HEK293T (cell line): ENCODE results near the gene ARHGAP10.

Source experiments
- CTCF ChIA-PET: fragments of 350-600 bp; formaldehyde crosslinking; extraction: SDS; loops from one replicate; lab custom pipeline; 2021; ENCODE audit warnings: antibody characterized with exemption, inconsistent platforms; lab: Yijun Ruan, JAX
- POLR2A ChIA-PET: fragments of 350-600 bp; formaldehyde crosslinking; extraction: SDS; loops from one replicate; lab custom pipeline; 2020; ENCODE audit warnings: antibody characterized with exemption, inconsistent platforms; lab: Yijun Ruan, JAX
- DNase-seq: peaks from one replicate; pipeline ENCODE4 v3.0.0; 2012; ENCODE audit warnings: mixed read lengths; ENCODE audit errors: extremely low spot score
- ARNT ChIP-seq: fragments of 450-650 bp; IDR thresholded peaks from 2 replicates; pipeline ENCODE4 v1.6.1; 2017; ENCODE audit warnings: mild to moderate bottlenecking
- BHLHE40 ChIP-seq: fragments of 450-650 bp; IDR thresholded peaks from 2 replicates; pipeline ENCODE4 v1.6.1; 2016; ENCODE audit warnings: mild to moderate bottlenecking, moderate library complexity, borderline replicate concordance
- CTBP1 ChIP-seq: fragments of 450-650 bp; IDR thresholded peaks from 2 replicates; pipeline ENCODE4 v1.6.1; 2016; ENCODE audit warnings: borderline replicate concordance
- ELF4 ChIP-seq: fragments of 450-650 bp; IDR thresholded peaks from 2 replicates; pipeline ENCODE4 v1.6.1; 2017; ENCODE audit warnings: antibody characterized with exemption
- FOXA1 ChIP-seq: fragments of 450-650 bp; IDR thresholded peaks from 2 replicates; pipeline ENCODE4 v1.6.1; 2016; ENCODE audit warnings: mild to moderate bottlenecking
- FOXK2 ChIP-seq: fragments of 450-650 bp; IDR thresholded peaks from 2 replicates; pipeline ENCODE4 v1.6.1; 2016; ENCODE audit warnings: mild to moderate bottlenecking
- FOXM1 ChIP-seq: fragments of 450-650 bp; IDR thresholded peaks from 2 replicates; pipeline ENCODE4 v1.6.1; 2017; ENCODE audit warnings: mild to moderate bottlenecking, borderline replicate concordance
- HDGF ChIP-seq: fragments of 450-650 bp; IDR thresholded peaks from 2 replicates; pipeline ENCODE4 v1.6.1; 2017; ENCODE audit warnings: antibody characterized with exemption, borderline replicate concordance
- L3MBTL2 ChIP-seq: fragments of 450-650 bp; conservative IDR thresholded peaks from 2 replicates; pipeline ENCODE4 v1.6.1; 2016; ENCODE audit warnings: mild to moderate bottlenecking
- LEF1 ChIP-seq: fragments of 450-650 bp; IDR thresholded peaks from 2 replicates; pipeline ENCODE4 v1.6.1; 2017; ENCODE audit warnings: mild to moderate bottlenecking, borderline replicate concordance
- NFRKB ChIP-seq: fragments of 450-650 bp; IDR thresholded peaks from 2 replicates; pipeline ENCODE4 v1.6.1; 2016; ENCODE audit warnings: mild to moderate bottlenecking, moderate library complexity
- SP1 ChIP-seq: fragments of 450-650 bp; IDR thresholded peaks from 2 replicates; pipeline ENCODE4 v1.6.1; 2017
- SUZ12 ChIP-seq: fragments of 450-650 bp; IDR thresholded peaks from 2 replicates; pipeline ENCODE4 v1.6.1; 2016; ENCODE audit warnings: mild to moderate bottlenecking
- TARDBP ChIP-seq: fragments of 450-650 bp; IDR thresholded peaks from 2 replicates; pipeline ENCODE4 v1.6.1; 2016
- ZNF384 ChIP-seq: fragments of 450-650 bp; IDR thresholded peaks from 2 replicates; pipeline ENCODE4 v1.6.1; 2016
- TF ChIP-seq, protein P1 (sequence below): fragments of 450-650 bp; IDR thresholded peaks from 2 replicates; pipeline ENCODE4 v1.6.1; 2016

Gene ARHGAP10

DNA sequence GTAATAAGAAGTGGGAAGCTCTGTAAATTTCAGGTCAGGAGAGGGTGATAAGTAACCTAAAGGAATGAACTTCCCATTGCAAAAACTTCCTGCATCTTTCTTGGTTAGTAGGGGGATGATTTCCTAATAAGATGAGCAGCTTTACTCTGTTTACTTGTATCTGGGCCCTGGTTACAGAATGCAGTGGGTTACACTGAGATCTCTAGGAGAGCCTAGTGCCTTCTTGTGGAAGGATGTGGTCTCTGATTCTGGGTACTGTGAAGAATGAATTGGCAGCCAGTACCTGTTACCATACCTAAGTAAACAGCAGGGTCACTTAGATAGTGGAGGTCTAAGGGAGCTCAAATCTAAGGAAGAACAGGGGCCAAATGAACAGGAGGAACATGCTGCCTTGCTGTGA is 320.6 kb downstream of the ARHGAP10 start:
- POLR2A ChIA-PET: interaction anchor here (1.0 to 1.3 kb wide), 2 partner anchors 8 to 390 kb away, joined by 3 to 4 read pairs; partner anchors contain the start of gene NR3C2
- CTCF ChIA-PET: interaction anchor here (0.8 to 1.2 kb wide), 3 partner anchors 11 to 65 kb away, joined by 3 to 5 read pairs (median 3); no protein-coding TSS in a partner anchor
- DNase-seq: no peak
- TF ChIP-seq NFRKB (no peak), SUZ12 (no peak), CTBP1 (no peak)

DNA sequence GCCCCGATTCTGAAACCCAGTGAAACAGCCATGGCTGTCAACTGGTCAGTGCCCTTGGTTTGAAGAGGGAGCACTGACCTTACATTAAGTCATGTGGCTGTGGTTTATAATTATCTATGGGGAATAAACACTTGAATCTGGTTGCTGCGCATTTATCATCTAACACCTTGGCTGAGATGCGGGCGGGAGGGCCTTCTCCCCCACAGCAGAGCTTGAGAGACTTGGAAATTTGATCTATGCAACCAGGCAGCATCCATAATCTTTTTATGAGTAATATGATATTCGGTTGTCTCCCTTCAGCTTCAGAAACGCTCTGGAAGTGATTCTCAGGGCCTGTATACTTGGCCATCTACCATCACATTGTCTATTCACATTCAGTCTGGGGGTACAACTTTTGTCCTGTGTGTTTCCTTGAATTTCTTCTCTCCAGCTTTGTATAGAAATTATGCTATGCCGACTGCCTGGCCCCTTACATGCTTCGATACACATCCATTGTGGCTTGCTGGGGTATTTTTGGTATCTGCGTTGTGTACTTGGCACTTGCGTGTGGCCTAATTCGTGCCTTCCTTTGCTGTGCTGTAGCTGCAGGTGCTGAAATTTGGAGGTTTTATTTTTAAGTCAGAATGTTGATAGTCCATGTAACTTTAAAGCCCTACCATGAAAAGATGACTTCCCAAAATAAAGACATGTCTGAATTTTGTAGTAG is 321.6 kb downstream of the ARHGAP10 start:
- CTCF ChIA-PET: interaction anchor here (0.8 to 1.0 kb wide), 2 partner anchors 29 to 66 kb away, joined by 3 read pairs; no protein-coding TSS in a partner anchor
- DNase-seq: no peak
- no peak for TF ChIP-seq ZNF384
- no peak for TF ChIP-seq L3MBTL2
- TF ChIP-seq HDGF: no peak
- TF ChIP-seq, protein P1, sequence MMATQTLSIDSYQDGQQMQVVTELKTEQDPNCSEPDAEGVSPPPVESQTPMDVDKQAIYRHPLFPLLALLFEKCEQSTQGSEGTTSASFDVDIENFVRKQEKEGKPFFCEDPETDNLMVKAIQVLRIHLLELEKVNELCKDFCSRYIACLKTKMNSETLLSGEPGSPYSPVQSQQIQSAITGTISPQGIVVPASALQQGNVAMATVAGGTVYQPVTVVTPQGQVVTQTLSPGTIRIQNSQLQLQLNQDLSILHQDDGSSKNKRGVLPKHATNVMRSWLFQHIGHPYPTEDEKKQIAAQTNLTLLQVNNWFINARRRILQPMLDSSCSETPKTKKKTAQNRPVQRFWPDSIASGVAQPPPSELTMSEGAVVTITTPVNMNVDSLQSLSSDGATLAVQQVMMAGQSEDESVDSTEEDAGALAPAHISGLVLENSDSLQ: no peak
- no peak for TF ChIP-seq ARNT
- TF ChIP-seq FOXM1: no peak
- TF ChIP-seq FOXK2: no peak
- no peak for TF ChIP-seq NFRKB
- TF ChIP-seq LEF1: no peak
- no peak for TF ChIP-seq SP1
- TF ChIP-seq SUZ12: no peak
- no peak for TF ChIP-seq ELF4
- no peak for TF ChIP-seq CTBP1
- POLR2A ChIA-PET: interaction anchor here (0.8 to 1.3 kb wide), 2 partner anchors 9 to 210 kb away, joined by 3 to 4 read pairs; no protein-coding TSS in a partner anchor

DNA sequence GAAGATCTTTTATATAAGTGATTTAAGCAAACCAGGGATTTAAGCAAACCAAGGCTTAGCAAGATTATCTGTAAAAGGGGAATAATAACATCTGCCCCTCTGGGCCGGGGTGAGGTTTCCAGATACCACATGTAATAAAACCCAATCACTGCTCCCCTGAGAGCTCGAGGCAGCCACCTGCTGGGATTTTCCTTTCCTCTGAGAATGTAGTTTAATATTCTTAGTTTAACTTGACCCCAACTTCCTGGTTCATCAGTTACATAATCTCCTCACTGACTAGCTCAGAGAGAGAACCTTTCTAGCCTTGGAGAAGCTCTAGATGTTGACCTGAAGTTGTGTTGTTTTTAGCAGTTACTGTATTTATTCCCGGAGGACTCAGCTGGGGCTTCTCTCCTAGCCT is 322.4 kb downstream of the ARHGAP10 start:
- ChIA-PET CTCF (interaction anchor here (0.6 kb wide), 2 partner anchors 121 to 544 kb away, joined by 3 to 4 read pairs; no protein-coding TSS in a partner anchor), POLR2A (interaction anchor here (0.6 to 1.0 kb wide), 2 partner anchors 8 to 388 kb away, joined by 3 to 5 read pairs; partner anchors contain the start of gene NR3C2)
- TF ChIP-seq CTBP1 (no peak), L3MBTL2 (no peak), ELF4 (peak; percentile 45)
- DNase-seq: no peak

DNA sequence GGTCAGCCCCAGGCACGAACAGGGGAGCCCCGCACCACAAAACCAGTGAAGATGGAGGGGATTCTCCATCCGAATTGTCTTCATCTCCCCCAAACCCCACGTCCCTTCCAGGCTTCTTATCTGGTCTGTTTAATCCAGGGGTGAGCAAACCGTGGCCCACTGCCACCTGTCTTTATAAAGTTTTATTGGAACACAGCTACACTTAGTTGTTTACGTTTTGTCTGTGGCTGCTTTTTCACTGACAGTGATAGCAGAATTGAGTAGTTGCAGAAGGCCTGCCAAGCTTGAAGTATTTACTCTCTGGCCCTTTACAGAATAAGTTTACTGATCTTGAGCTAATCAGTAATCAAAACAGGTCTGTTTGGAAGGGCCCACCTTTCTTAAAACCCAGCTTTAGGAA is 324.0 kb downstream of the ARHGAP10 start:
- TF ChIP-seq SUZ12 (no peak), NFRKB (no peak), ZNF384 (no peak), FOXM1 (no peak), FOXA1 (no peak), ARNT (no peak), BHLHE40 (no peak), LEF1 (no peak), FOXK2 (no peak), TARDBP (no peak), CTBP1 (no peak), ELF4 (no peak), L3MBTL2 (no peak)
- TF ChIP-seq, protein P1: no peak
- ChIA-PET POLR2A (interaction anchor here (1.8 kb wide), 1 partner anchor 386 kb away, joined by 10 read pairs; the partner anchor contains the start of gene NR3C2), CTCF (interaction anchor here (0.6 to 1.3 kb wide), 4 partner anchors 10 to 261 kb away, joined by 3 to 4 read pairs (median 3); no protein-coding TSS in a partner anchor)
- DNase-seq: no peak

DNA sequence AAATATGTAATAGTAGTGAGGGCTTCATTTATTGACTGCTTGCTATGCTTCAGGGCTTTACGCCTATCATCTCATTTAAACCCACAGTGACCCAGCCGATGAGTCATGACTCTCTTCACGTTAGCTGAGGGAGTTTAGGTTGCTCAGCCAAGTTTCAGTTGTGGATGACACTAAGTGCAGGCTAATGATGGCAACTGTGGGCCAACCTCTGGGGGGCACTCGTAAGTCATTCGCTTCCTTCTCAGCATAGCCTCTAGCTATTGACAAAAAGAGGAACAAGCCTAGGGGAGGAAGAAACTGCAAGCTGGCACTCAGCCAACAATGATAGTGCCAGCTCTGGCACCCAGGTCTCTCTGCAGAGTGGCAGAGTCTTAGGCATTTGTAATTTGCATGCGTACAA is 325.0 kb downstream of the ARHGAP10 start:
- POLR2A ChIA-PET: interaction anchor here (1.0 to 1.8 kb wide), 2 partner anchors 380 to 385 kb away, joined by 3 to 10 read pairs; partner anchors contain the start of gene NR3C2
- CTCF ChIA-PET: interaction anchor here (0.6 to 1.3 kb wide), 5 partner anchors 11 to 1118 kb away, joined by 3 to 4 read pairs (median 3); no protein-coding TSS in a partner anchor
- TF ChIP-seq NFRKB (no peak), TARDBP (no peak), HDGF (no peak), LEF1 (no peak), CTBP1 (no peak), BHLHE40 (no peak), SP1 (no peak), ZNF384 (no peak), FOXK2 (no peak), SUZ12 (no peak), ARNT (no peak), FOXM1 (no peak), FOXA1 (no peak)
- TF ChIP-seq, protein P1: no peak
- DNase-seq: peak; percentile 33

DNA sequence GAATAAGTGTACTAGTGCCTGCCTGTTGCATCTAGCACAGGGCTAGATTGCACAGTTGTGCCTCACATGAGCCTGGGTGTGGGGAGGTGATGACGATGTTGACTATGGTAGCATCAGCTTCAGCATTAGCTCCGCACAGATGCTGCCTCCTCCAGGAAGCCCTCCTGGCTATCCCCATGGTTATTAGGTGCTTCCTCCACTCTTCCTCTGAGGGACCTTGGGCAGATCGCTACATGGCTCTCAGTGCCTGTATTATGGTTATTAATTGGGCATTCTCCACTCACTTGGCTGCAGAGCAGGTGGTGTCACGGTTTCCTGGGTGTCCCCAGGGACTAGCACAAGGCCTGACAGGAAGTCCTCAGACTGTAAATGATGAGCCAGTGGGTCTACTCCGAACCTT is 325.6 kb downstream of the ARHGAP10 start:
- DNase-seq: no peak
- POLR2A ChIA-PET: interaction anchor here (1.8 kb wide), 1 partner anchor 385 kb away, joined by 10 read pairs; the partner anchor contains the start of gene NR3C2
- CTCF ChIA-PET: interaction anchor here (0.6 kb wide), 1 partner anchor 1117 kb away, joined by 3 read pairs; no protein-coding TSS in a partner anchor
- TF ChIP-seq FOXA1: no peak
- TF ChIP-seq LEF1: no peak
- no peak for TF ChIP-seq ELF4
- TF ChIP-seq HDGF: no peak
- TF ChIP-seq ZNF384: no peak
- TF ChIP-seq BHLHE40: no peak
